Measurements from ENCODE around the gene KDM3A. TPM values are rescaled to one million over a fixed set of nuclear protein-coding genes. Genes with fewer than 3 reads are reported as not detected.

The KDM3A gene
- total and polyA plus RNA-seq, 10 of the 15 experiments (the other 5 are each of a cell fraction or from before 2014, with no cell fraction given) = 3.8 to 102 (median 11.1) TPM

DNA sequence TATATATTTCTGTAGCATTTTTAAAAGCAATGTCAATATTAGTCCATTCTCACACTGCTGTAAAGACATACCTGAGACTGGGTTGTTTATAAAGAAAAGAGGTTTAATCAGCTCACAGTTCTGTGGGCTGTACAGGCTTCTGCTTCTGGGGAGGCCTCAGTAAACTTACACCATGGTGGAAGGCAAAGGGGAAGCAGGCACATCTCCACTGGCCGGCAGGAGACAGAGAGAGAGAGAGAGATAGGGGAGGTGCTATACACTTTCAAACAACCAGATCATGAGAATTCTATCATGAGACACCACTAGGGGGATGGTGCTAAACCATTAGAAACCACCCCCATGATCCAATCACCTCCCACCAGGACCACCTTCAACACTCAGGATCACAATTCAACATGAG lies 79.0 kb downstream of the KDM3A start:
- SMC1A ChIA-PET (ENCODE audit: uncharacterized antibody, unreplicated experiment) = no interaction called here
- H3K36me3 ChIP-seq (ENCODE audit: control insufficient read depth in 2 of 2, insufficient read depth in 2 of 2, low read length in 1 of 2) = no peaks in the 10 kb centered on the region; a peak in 1 of 4 replicates
- no TSS peak for BruUV-seq (replicated peaks)
- no peak overlapping the region for H3K27ac ChIP-seq (ENCODE audit: control insufficient read depth, insufficient read depth)
- in situ Hi-C loops (cut with MboI) (no loop called here), intact Hi-C loops (cut with micrococcal nuclease; ENCODE audit: unreplicated experiment) (no loop called here)
- H3K4me2 ChIP-seq (ENCODE audit: control insufficient read depth, insufficient read depth) = no peak overlapping the region
- no peaks in the 10 kb centered on the region; the same call in 1 of the 3 replicates for H3K9me3 ChIP-seq (replicated peaks; ENCODE audit: control insufficient read depth, insufficient read depth, low read length)
- FAIRE-seq (no peak), ATAC-seq (no peak), DNase-seq (ENCODE audit: low read depth, low spot score) (no peak)
- no peak overlapping the region for H2AFZ ChIP-seq (ENCODE audit: control insufficient read depth, low read depth, low read length)
- H3K4me1 ChIP-seq (ENCODE audit: control insufficient read depth, insufficient read depth, low read length) = no peaks in the 10 kb centered on the region
- H3K4me3 ChIP-seq = no peak overlapping the region
- no peaks in the 10 kb centered on the region for H3K79me2 ChIP-seq (ENCODE audit: control insufficient read depth, insufficient read depth, low read length)
- WGBS (ENCODE audit: insufficient coverage, insufficient replicate concordance, low lambda C conversion rate, missing lambda C conversion rate) = 100% methylated on average over 1 of the region's 1 CpG
- H3K9ac ChIP-seq (ENCODE audit: control insufficient read depth, insufficient read depth, low read length) = no peak overlapping the region
- CTCF ChIA-PET = no interaction called here
- RAD21 ChIA-PET (ENCODE audit: unreplicated experiment) = no interaction called here
- no peaks in the 10 kb centered on the region for H4K20me1 ChIP-seq (ENCODE audit: control insufficient read depth, insufficient read depth)
- TF ChIP-seq CBX5 (IDR thresholded peaks at IDR 0.05; ENCODE audit: low read depth) (peak; percentile 92; the same call in 1 of the 2 replicates), CTCF (IDR thresholded peaks at IDR 0.05 in 2 of 3, conservative IDR thresholded peaks at IDR 0.05 in 1 of 3; ENCODE audit: control insufficient read depth in 2 of 3, extremely low read depth in 1 of 3, insufficient read depth in 1 of 3, low read depth in 3 of 3, low read length in 3 of 3) (no peak), CBX3 (IDR thresholded peaks at IDR 0.05; ENCODE audit: borderline replicate concordance, low read depth) (0 out of 2 replicates have a peak, but pooled peaks have one; percentile 42), CHD2 (IDR thresholded peaks at IDR 0.05; ENCODE audit: borderline replicate concordance, low read depth, low read length) (no peak), GATAD2B (conservative IDR thresholded peaks at IDR 0.05; ENCODE audit: low read depth) (no peak), SIN3A (IDR thresholded peaks at IDR 0.05; ENCODE audit: low read depth, low read length) (no peak), SMARCA5 (IDR thresholded peaks at IDR 0.05) (no peak), SMAD5 (IDR thresholded peaks at IDR 0.05; ENCODE audit: low read depth) (no peak)
- H3K27me3 ChIP-seq (replicated peaks in 1 of 2; ENCODE audit: control insufficient read depth in 2 of 2, insufficient read depth in 2 of 2, low read length in 1 of 2) = no peaks in the 10 kb centered on the region
- POLR2A ChIA-PET = no interaction called here
